GM20431 (cell line): ENCODE measurements around the gene COL27A1.

Experiments
- in situ Hi-C: fragments of 300-500 bp; cut with MseI, MboI; formaldehyde crosslinking; loops from one replicate; pipeline ENCODE4 v1.15.0; 2020; ENCODE audit warnings: low sequenced_read_pairs; ENCODE audit not compliant: unreplicated experiment

COL27A1 gene

GRCh38 chr9:114164191-114164794 lies 9.0 kb downstream of the COL27A1 start:
- in situ Hi-C loops: no loop called here

DNA sequence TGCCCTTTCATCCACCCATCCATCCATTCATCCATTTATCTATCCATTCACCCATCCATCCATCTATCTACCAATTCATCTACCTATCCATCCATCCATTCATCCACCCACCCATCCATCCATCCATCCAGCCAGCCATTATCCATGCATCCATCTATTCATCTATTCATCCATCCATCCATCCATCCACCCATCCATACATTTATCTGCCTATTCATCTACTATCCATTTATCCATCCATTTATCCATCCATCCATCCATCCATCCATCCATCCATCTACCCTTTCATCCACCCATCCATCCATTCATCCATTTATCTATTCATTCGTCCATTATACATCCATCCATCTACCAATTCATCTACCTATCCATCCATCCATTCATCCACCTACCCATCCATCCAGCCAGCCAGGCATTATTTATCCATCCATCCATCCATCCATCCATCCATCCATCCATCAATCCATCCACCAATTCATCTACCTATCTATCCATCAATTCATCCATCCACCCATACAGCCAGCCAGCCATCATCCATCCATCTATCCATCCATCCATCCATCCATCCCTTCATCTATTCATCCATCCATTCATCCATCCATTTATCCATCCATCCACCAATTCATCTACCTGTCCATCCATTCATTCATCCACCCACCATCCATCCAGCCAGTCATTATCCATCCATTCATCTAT lies 10.2 kb downstream of the COL27A1 start:
- in situ Hi-C loops: no loop called here

DNA sequence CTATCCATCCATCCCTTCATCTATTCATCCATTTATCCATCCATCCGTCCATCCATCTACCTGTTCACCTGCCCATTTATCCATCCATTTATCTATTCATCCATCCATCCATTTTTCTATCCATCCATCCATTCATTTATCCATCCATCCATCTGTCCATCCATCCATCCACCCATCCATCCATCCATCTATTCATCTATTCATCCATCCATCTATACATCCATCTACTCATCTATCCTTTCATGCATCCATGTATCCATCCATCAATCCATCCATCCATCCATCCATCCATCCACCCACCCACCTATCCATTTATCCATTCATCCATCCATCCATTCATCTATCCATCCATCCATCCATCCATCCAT lies 10.8 kb downstream of the COL27A1 start:
- in situ Hi-C loops: no loop called here

GRCh38 chr9:114166614-114167572 lies 11.6 kb downstream of the COL27A1 start:
- in situ Hi-C loops: no loop called here

DNA sequence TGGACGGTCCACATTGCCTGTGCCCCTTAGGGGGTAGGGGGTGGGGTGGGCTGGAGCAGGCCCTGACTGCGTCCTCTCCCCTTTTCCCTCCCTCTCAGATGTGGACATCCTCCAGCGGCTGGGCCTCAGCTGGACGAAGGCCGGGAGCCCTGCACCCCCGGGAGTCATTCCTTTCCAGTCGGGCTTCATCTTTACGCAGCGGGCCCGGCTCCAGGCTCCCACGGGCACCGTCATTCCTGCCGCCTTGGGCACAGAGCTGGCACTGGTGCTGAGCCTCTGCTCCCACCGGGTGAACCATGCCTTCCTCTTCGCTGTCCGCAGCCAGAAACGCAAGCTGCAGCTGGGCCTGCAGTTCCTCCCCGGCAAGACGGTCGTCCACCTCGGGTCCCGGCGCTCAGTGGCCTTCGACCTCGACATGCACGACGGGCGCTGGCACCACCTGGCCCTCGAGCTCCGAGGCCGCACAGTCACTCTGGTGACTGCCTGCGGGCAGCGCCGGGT lies 12.3 kb downstream of the COL27A1 start:
- in situ Hi-C loops: no loop called here

- in situ Hi-C loops: no loop called here
Measured at GRCh38 chr9:114168281-114169028, 13.1 kb downstream of the COL27A1 start.

DNA sequence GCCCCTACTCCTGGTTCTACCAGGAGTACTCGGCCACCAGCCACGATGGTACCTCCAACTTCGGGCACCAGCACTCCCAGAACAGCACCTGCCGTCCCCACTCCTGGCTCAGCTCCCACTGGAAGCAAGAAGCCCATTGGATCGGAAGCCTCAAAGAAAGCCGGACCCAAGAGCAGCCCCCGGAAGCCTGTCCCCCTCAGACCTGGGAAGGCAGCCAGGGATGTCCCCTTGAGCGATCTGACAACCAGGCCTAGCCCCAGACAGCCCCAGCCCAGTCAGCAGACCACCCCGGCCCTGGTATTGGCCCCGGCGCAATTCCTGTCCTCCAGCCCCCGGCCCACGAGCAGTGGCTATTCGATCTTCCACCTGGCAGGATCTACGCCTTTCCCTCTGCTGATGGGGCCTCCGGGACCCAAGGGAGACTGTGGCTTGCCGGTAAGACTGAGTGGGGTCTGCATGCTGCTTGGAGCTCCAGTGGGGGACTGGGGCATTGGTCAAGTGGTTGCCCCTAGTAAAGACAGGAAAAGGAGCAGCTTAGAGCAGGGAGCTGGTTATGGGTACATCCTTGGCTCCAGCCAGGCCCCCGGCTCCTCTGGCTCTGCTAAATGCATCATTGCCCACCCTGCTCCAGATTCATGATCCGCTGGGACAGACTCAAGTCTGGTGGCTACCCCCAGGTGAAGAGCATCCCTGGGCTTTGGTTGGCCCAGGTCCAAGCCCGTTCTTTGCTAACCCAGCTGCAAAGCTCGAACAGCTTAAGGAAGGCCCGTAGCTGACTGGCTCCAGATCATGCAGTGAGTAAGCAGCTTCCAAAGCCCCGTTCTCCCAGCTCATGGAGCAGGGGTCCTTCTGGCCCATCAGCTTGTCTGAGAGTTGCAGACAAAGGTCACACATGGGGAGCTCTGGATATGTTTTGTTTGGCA lies 14.0 kb downstream of the COL27A1 start:
- in situ Hi-C loops: no loop called here

GRCh38 chr9:114169952-114170770 lies 14.8 kb downstream of the COL27A1 start:
- in situ Hi-C loops: no loop called here

- in situ Hi-C loops: no loop called here
Measured at GRCh38 chr9:114170771-114171461, 15.6 kb downstream of the COL27A1 start.

- in situ Hi-C loops: no loop called here
Measured at GRCh38 chr9:114171500-114171899, 16.2 kb downstream of the COL27A1 start.

- in situ Hi-C loops: no loop called here
Measured at GRCh38 chr9:114172981-114173833, 17.9 kb downstream of the COL27A1 start.

DNA sequence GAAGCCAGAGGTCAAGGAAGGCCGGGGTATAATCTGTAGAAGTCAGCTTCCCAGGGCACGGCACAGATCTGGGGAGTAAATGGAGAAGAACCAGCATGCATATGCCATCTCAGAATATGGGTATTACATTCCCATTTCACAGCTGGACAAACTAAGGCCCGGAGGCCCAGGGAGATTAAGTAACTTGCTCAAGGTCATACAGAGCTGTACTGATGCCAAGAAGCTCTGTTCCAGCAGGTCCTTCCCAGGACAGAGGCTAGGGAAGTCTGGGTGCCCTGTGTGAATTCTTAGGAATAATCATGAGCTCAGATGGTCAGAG lies 19.2 kb downstream of the COL27A1 start:
- in situ Hi-C loops: no loop called here

- in situ Hi-C loops: no loop called here
Measured at GRCh38 chr9:114174876-114175771, 19.8 kb downstream of the COL27A1 start.

DNA sequence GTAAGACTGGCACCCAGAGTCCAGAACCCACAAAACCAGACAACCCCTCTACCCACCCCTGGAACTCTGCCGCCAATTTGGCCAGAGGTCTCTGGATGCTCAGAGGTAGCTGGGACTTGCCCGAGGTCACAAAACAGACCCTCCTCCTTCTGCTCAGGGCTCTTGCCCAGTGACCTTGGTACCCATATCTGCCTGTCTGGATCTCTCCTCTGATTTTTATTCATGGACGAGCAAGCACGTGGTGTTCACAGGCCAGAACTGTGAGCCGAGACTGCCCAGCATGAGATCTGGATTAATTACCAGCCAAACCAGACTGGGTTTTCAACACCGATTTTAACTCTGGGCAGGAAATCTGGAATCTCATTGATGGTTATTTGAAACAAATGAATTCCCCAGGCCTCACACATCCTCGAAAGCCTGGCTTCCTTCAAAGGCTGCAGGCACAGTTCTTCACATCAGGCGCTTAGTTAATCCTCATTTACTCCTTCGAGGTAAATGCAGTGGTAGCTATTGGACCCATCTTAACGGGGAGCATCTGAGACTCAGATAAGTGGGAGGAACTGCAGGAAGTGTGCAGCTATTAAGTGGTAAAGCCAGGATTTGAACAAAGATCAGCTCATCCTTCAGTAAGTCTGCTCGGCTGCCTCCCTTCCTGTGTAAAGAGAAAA lies 21.4 kb downstream of the COL27A1 start:
- in situ Hi-C loops: no loop called here

GRCh38 chr9:114177423-114178064 lies 22.2 kb downstream of the COL27A1 start:
- in situ Hi-C loops: no loop called here
